ENCODE results near the gene RAPGEF1.

Gene RAPGEF1

DNA sequence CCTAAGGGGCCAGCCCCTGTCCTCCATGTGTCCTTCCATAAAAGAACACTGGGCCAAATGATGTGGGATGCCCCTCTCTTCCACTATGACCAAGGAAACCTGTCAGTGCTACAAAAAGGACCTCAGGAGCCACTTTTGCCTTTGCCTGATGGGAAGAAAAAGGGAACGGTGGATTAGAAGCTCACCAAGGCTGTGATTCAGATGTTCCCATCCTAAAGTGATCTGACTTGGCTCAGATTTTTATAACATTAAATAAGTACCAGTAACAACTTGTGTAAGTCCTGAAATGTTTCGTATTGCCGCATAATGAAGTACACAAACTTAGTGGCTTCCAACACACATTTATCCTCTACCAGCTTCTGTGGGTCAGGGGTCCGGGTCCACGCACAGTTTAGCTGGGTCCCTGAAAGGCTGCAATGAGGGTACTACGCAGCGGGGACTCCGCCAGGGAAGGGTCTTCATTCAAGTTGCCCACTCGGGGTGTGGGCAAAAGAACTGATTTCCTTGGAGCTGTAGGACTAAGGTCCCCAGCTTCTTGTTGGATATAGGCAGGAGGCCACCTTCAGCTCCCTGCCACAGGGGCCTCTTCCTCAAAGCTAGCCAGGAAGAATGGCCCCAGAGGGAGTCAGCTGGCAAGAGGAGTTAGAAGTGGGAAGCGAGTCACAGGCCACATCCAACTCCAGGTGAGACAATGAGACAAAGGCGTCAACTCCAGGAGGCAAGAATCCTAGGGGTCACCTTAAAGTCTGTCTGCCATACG lies 60.4 kb downstream of the RAPGEF1 start:
- no peaks in the 10 kb centered on the region for H3K27me3 ChIP-seq (ENCODE audit: control insufficient read depth, insufficient read depth, low read length)
- peak overlapping the region; percentile 13 for H3K4me3 ChIP-seq (ENCODE audit: low read length)
- no peak overlapping the region for H3K27ac ChIP-seq (ENCODE audit: low read length)
- H3K9me3 ChIP-seq (ENCODE audit: control insufficient read depth, low read depth, low read length) = no peaks in the 10 kb centered on the region
- H3K36me3 ChIP-seq (ENCODE audit: control insufficient read depth, low read depth, low read length) = no peaks in the 10 kb centered on the region
- H3K4me1 ChIP-seq (ENCODE audit: control insufficient read depth, low read depth, low read length) = peaks cover 73% of the 10 kb centered on the region
- H3K9ac ChIP-seq (ENCODE audit: low read length) = no peak overlapping the region

DNA sequence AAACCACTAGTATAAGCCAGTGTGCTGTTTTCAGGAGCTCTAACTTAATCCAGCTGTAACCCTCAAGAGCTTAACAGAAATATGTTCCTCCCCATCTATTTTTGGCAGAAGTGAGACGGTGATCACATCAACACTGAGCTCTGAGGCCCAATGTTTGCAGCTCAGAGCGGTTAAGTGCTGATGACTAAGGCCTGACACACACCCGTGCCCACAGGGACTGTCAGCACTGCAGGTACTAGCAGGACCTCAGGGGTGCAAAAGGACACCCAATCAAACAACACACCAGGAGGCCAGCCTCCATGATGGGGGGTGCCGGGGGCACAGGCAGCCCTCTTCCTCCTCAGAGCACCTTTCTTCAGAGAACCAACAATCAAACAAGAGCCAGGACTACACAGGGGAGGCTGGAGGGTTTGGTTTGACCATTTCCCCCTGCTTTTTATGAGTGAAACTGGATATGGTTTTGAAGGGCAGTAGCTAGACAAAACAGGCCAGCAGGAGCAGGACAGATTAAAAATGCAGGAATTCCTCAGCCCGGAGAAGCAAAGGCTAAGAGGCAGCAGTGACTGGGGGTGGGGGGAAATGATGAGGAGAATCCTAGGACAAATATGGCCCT lies 61.3 kb downstream of the RAPGEF1 start:
- no peak overlapping the region for H3K9ac ChIP-seq (ENCODE audit: low read length)
- peak overlapping the region; percentile 13 for H3K4me3 ChIP-seq (ENCODE audit: low read length)
- H3K36me3 ChIP-seq (ENCODE audit: control insufficient read depth, low read depth, low read length) = no peaks in the 10 kb centered on the region
- no peaks in the 10 kb centered on the region for H3K9me3 ChIP-seq (ENCODE audit: control insufficient read depth, low read depth, low read length)
- no peaks in the 10 kb centered on the region for H3K27me3 ChIP-seq (ENCODE audit: control insufficient read depth, insufficient read depth, low read length)
- H3K27ac ChIP-seq (ENCODE audit: low read length) = no peak overlapping the region
- H3K4me1 ChIP-seq (ENCODE audit: control insufficient read depth, low read depth, low read length) = peaks cover 68% of the 10 kb centered on the region

DNA sequence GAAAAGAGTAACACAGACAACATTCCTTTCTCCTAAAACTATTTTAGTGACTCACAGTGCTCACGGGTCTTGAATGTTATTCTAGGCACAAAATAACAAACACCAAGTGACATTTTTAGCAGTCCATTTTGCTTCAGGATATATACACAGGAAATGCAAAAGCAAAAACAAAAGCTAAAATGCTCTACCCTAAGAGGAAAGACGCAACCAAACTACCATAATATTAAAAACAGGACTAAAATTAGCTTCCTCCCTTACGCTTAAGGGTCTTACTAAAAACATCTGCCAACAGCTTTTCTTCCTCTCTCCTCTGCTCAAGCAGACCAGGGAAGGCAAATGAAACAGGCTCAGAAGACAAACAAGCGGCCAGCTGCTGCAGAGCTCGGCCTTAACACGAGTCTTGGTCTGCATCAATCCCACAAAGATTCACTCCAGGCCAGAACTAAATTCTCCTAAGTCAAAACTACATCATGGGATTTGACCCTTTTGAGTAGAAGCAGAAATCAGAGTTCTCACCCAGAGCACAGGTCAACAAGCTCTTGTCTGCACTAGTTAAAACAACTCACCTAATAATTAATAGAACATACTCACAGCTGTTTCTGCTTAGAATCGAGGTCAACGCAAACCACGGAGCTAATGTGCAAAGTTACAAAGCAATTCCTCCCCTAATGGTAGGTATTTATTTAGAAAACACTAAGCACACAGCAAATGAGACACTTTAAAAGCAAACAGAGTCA lies 62.3 kb downstream of the RAPGEF1 start:
- H3K27ac ChIP-seq (ENCODE audit: low read length) = no peak overlapping the region
- no peaks in the 10 kb centered on the region for H3K36me3 ChIP-seq (ENCODE audit: control insufficient read depth, low read depth, low read length)
- peaks cover 58% of the 10 kb centered on the region for H3K4me1 ChIP-seq (ENCODE audit: control insufficient read depth, low read depth, low read length)
- no peaks in the 10 kb centered on the region for H3K9me3 ChIP-seq (ENCODE audit: control insufficient read depth, low read depth, low read length)
- H3K9ac ChIP-seq (ENCODE audit: low read length) = no peak overlapping the region
- no peak overlapping the region for H3K4me3 ChIP-seq (ENCODE audit: low read length)
- H3K27me3 ChIP-seq (ENCODE audit: control insufficient read depth, insufficient read depth, low read length) = no peaks in the 10 kb centered on the region

DNA sequence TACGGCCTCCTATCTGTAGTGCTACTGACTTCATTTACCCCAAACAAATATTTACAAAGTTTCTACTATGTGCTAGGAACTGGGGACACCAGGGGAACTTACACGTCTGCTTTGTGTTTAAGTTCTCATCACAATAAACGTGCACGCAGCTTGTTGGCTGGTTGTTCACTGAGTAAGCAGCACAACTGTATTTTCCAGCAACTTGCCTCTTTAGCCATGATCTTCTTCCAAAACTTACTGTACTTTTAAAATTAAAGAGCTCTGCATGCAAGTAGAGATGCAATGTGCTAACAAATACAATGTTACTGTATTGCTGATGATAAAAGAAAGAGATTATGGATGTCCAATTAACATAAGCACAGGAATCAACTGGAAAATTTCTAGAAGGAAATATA lies 62.8 kb downstream of the RAPGEF1 start:
- no peaks in the 10 kb centered on the region for H3K9me3 ChIP-seq (ENCODE audit: control insufficient read depth, low read depth, low read length)
- H3K36me3 ChIP-seq (ENCODE audit: control insufficient read depth, low read depth, low read length) = no peaks in the 10 kb centered on the region
- no peak overlapping the region for H3K4me3 ChIP-seq (ENCODE audit: low read length)
- no peak overlapping the region for H3K9ac ChIP-seq (ENCODE audit: low read length)
- no peaks in the 10 kb centered on the region for H3K27me3 ChIP-seq (ENCODE audit: control insufficient read depth, insufficient read depth, low read length)
- H3K27ac ChIP-seq (ENCODE audit: low read length) = no peak overlapping the region
- peaks cover 53% of the 10 kb centered on the region for H3K4me1 ChIP-seq (ENCODE audit: control insufficient read depth, low read depth, low read length)

DNA sequence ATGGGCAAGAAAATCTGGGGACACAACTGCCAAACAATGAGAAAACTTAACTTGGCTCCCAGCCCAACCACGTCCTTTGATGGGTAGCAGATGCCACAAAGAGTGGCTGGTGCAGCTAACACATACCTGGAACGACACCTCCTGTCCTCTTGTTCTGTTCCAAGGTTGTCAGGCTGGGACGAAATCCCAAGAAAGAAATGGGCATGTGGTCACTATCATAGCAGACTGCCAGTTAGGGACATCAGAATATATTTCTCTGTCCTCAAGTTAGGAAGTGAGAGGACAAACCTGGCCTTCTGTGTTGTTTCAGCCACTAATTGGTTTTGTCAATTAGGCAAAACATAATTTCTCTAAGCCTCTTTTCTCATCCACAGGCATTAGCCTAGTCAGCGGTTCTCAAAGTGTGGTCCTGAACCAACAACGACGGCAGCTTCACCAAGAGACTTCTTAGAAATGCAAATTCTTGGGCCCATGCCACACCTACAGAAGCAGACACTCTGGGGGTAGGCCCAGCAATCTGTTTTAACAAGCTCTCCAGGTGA lies 63.4 kb downstream of the RAPGEF1 start:
- Histone ChIP-seq H3K4me1 (ENCODE audit: control insufficient read depth, low read depth, low read length) (peaks cover 48% of the 10 kb centered on the region), H3K27me3 (ENCODE audit: control insufficient read depth, insufficient read depth, low read length) (no peaks in the 10 kb centered on the region), H3K36me3 (ENCODE audit: control insufficient read depth, low read depth, low read length) (no peaks in the 10 kb centered on the region), H3K9me3 (ENCODE audit: control insufficient read depth, low read depth, low read length) (no peaks in the 10 kb centered on the region), H3K9ac (ENCODE audit: low read length) (no peak overlapping the region), H3K27ac (ENCODE audit: low read length) (no peak overlapping the region), H3K4me3 (ENCODE audit: low read length) (no peak overlapping the region)

DNA sequence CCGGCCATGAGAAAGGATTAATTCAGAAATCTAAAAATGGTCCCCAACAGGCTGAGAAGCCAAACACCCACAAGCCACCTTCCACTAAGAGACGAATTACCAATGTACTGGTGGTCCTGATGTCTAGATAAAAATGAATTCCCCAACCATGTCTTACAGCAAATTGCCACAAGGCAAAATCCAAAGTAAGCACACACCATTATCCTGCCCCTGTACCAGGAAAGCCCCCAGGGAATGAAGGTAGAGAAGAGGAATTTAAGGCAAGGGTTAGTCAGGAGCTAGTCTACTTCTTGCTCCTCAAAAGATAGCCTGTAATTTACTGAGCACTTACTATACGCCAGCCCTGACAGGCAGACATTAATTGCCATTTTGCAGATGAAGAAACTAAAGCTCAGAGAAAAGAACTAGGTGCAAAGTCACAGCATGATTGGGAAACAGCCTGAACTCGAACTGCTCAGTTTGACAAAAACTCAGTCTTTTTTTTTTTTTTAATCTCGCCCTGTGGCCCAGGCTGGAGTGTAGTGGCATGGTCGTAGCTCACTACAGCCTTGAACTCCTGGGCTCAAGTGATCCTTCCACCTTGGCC lies 64.3 kb downstream of the RAPGEF1 start:
- Histone ChIP-seq H3K9ac (ENCODE audit: low read length) (no peak overlapping the region), H3K27ac (ENCODE audit: low read length) (no peak overlapping the region)

DNA sequence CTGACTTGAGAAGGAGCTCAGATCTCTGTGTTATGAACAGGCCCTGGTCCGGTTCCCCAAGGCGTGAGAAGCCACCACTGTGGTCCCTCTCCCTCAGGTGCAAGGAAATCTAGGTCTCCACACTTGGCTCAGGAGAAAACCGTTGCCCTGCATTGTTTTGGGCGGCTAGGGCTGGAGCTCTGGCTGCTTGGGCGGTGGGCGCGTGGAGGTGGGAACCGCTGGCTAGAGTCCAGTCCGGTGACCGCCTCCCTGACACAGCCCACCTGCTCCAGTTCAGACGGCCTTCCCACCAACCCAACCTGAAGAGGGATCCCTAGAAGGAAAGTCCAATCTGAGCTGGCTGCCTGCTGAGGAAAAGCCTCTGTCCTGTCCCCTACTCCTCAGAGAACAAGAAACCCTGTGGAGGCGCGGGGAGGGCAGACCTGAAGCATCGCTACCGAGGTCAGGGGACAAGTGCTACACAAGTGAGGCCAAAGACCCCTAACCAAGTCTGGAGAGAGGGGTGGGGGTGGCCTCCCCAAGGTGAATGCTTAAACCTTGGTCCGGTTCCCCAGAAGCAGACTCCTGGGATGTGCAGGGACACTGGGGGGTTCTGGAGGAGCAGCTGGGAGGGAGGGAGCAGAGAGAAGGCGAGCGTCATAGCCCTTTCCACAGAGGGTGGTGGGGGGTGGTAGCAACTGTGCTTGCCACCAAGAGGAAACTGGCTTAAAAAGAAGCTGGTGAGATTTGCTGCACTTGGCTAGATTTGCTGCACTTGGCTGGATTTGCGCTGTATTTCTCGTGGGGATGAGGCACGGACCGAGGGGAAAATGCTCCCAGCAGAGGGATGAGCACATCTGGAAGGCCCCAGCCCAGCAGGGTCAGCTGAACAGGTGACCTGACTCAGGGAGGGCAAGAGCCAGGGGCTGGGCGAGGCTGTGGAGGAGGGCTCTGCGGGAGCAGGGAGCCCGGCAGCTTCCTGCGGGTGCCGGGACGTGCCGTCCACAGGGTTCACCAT lies 65.2 kb downstream of the RAPGEF1 start:
- H3K4me1 ChIP-seq (ENCODE audit: control insufficient read depth, low read depth, low read length) = peaks cover 59% of the 10 kb centered on the region
- H3K9me3 ChIP-seq (ENCODE audit: control insufficient read depth, low read depth, low read length) = no peaks in the 10 kb centered on the region
- no peaks in the 10 kb centered on the region for H3K36me3 ChIP-seq (ENCODE audit: control insufficient read depth, low read depth, low read length)
- H3K4me3 ChIP-seq (ENCODE audit: low read length) = no peak overlapping the region
- H3K27me3 ChIP-seq (ENCODE audit: control insufficient read depth, insufficient read depth, low read length) = no peaks in the 10 kb centered on the region
- no peak overlapping the region for H3K9ac ChIP-seq (ENCODE audit: low read length)
- H3K27ac ChIP-seq (ENCODE audit: low read length) = no peak overlapping the region

More for the DNA sequence above, 64.3 kb downstream of the RAPGEF1 start:
- Histone ChIP-seq H3K9me3 (ENCODE audit: control insufficient read depth, low read depth, low read length) (no peaks in the 10 kb centered on the region), H3K4me1 (ENCODE audit: control insufficient read depth, low read depth, low read length) (peaks cover 57% of the 10 kb centered on the region), H3K4me3 (ENCODE audit: low read length) (no peak overlapping the region), H3K36me3 (ENCODE audit: control insufficient read depth, low read depth, low read length) (no peaks in the 10 kb centered on the region), H3K27me3 (ENCODE audit: control insufficient read depth, insufficient read depth, low read length) (no peaks in the 10 kb centered on the region)

DNA sequence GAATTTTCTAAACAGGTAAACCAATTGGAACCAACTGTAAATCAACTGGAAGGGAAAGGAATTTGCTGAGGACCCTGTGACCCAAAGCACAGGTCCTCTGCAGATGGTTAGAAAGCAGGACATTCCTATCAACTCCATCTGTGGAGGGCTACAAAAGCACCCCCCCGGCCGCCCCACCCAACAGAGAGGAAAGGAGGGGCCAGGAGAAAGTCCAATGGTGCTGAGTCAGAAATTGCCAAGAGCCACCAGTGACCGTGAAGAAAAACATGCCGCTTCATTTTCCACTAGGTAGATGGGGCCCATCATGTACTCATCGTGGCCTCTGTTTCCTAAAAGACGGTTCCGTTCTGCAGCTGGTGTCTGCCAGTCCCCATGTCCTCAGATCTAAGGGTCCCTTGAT lies 66.3 kb downstream of the RAPGEF1 start:
- Histone ChIP-seq H3K36me3 (ENCODE audit: control insufficient read depth, low read depth, low read length) (no peaks in the 10 kb centered on the region), H3K9ac (ENCODE audit: low read length) (no peak overlapping the region), H3K4me3 (ENCODE audit: low read length) (no peak overlapping the region), H3K27ac (ENCODE audit: low read length) (no peak overlapping the region), H3K27me3 (ENCODE audit: control insufficient read depth, insufficient read depth, low read length) (no peaks in the 10 kb centered on the region), H3K4me1 (ENCODE audit: control insufficient read depth, low read depth, low read length) (peaks cover 58% of the 10 kb centered on the region), H3K9me3 (ENCODE audit: control insufficient read depth, low read depth, low read length) (no peaks in the 10 kb centered on the region)

DNA sequence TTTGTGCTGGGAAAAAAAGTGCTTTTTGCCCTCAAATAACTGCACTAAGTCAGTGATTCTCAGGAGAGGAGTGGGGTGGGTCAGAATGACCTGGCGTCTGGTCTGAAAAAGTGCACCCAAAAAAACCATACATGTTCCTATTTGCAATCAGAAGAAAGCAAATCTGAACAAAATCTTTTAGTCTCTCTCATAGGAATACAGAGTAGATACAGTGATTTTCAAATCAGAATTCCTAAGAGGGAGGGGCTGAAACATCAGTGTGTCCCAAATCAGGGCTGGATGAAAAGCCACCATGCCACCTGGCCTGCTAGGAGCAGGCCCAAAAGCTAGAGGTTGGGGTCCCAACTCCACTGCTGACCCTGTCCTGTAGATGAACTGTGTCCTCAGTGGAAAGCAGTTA lies 66.8 kb downstream of the RAPGEF1 start:
- H3K4me3 ChIP-seq (ENCODE audit: low read length) = no peak overlapping the region
- no peaks in the 10 kb centered on the region for H3K36me3 ChIP-seq (ENCODE audit: control insufficient read depth, low read depth, low read length)
- H3K4me1 ChIP-seq (ENCODE audit: control insufficient read depth, low read depth, low read length) = peaks cover 56% of the 10 kb centered on the region
- no peak overlapping the region for H3K9ac ChIP-seq (ENCODE audit: low read length)
- H3K27ac ChIP-seq (ENCODE audit: low read length) = no peak overlapping the region
- H3K9me3 ChIP-seq (ENCODE audit: control insufficient read depth, low read depth, low read length) = no peaks in the 10 kb centered on the region
- no peaks in the 10 kb centered on the region for H3K27me3 ChIP-seq (ENCODE audit: control insufficient read depth, insufficient read depth, low read length)

DNA sequence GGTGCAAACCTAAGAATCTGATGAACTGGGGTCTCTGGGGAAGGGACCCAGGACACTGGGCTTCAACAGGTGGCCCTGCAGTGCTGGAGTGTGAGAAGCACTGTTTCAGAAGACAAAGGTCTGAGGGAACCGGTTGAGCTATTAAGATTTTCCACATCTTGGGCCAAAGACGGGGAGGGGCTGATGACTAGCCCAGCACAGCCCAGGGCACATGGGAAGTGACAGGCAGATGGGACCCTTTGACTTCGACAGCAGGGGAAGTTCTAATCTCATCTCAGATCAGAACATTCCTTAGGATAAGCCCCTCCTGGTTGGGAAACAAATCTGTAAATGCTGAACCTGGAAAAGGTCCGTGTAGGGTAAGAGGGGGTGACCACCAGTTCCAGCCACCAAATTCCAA lies 67.4 kb downstream of the RAPGEF1 start:
- Histone ChIP-seq H3K9me3 (ENCODE audit: control insufficient read depth, low read depth, low read length) (no peaks in the 10 kb centered on the region), H3K9ac (ENCODE audit: low read length) (no peak overlapping the region), H3K36me3 (ENCODE audit: control insufficient read depth, low read depth, low read length) (no peaks in the 10 kb centered on the region), H3K4me1 (ENCODE audit: control insufficient read depth, low read depth, low read length) (peaks cover 50% of the 10 kb centered on the region), H3K27me3 (ENCODE audit: control insufficient read depth, insufficient read depth, low read length) (no peaks in the 10 kb centered on the region), H3K27ac (ENCODE audit: low read length) (no peak overlapping the region), H3K4me3 (ENCODE audit: low read length) (no peak overlapping the region)
